WI38 (cell line): Measurements from ENCODE around the gene TTL.
A peak's percentile ranks its signal among the peaks of the same experiment; 100 is the strongest.

Experiments used
- H3K4me3 ChIP-seq: 2 replicates; pipeline ENCODE4 v1.5.1; 2011; ENCODE audit warnings: low read depth, mild to moderate bottlenecking, control low read depth, low read length
- TF ChIP-seq, protein P1 (sequence below): IDR thresholded peaks from 2 replicates; pipeline ENCODE4 v1.5.1; 2012; ENCODE audit warnings: low read depth, mild to moderate bottlenecking, control low read depth, low read length

The TTL gene

DNA sequence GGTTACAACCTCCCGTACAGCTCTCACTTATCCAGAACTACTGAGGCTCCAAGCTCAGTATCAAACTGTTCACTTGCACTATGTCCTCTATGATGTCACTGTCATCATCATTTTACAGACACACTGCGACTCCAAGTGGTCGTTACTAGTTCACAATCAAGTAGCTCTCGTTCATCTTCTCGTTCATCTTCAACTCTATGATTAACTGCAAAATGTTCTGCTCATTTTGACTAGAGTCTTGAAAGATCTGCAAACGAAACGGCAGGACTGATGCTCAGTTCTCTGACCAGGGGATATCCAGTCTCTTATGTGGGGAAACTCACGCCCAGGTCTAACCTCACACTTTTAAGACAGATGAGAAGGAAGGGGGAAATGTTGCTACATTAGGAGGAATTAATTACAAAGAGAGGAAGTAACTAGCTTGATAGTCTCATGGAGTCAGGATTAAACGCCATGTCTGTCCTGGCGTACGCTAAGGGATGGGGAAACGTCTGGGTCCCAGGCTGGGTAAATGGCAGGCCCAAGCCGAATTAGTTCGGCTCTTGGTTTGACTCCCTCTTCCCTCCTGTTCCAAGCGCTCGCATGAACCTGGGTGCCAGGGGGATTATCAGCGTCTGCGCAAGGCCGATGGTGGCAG, 101.7 kb downstream of the TTL start:
- H3K4me3 ChIP-seq: peak overlapping the region; percentile 80
- TF ChIP-seq, protein P1, sequence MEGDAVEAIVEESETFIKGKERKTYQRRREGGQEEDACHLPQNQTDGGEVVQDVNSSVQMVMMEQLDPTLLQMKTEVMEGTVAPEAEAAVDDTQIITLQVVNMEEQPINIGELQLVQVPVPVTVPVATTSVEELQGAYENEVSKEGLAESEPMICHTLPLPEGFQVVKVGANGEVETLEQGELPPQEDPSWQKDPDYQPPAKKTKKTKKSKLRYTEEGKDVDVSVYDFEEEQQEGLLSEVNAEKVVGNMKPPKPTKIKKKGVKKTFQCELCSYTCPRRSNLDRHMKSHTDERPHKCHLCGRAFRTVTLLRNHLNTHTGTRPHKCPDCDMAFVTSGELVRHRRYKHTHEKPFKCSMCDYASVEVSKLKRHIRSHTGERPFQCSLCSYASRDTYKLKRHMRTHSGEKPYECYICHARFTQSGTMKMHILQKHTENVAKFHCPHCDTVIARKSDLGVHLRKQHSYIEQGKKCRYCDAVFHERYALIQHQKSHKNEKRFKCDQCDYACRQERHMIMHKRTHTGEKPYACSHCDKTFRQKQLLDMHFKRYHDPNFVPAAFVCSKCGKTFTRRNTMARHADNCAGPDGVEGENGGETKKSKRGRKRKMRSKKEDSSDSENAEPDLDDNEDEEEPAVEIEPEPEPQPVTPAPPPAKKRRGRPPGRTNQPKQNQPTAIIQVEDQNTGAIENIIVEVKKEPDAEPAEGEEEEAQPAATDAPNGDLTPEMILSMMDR: no peak

DNA sequence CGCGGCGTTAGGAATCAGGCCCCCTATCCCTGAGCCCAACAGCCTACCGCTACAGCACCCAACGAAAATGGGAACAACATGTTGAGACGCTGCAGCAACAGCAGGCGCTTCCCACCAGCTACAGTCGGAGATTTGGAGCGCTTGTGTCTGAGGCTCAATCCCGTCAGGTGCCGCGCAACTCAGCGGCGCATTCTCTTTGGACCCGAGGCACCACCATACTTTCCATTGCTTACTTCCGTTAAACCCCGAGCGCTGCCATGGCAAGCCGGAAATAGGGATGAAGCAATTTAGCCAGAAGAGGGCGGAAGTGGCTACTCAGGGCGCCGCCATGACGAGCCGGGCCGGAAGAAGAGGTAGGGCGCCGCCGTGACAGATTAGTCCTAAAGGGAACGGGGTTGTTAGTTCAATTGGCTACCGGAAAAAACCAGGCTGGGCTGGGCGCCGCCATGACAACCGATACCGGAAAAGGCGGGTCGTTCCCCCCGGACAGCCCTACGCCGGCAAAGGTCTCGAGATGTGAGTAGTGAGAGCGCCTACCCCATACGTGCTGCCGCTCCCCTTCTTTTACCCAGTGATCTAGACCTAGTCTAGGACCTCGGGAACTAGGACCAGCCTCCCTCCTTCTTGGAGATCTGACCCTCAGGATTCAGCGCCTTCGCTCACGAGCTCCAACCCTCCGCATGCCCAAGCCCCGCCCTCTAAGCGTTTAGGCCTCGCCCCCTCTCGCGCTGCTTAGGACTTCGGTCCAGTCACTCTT, 102.4 kb downstream of the TTL start, which contains the start of gene CHCHD5:
Gene CHCHD5, plus strand, starts transcription at position 476 of the 757 bp plus-strand sequence. Its CDS starts 39 bp downstream, at position 515.
- TF ChIP-seq, protein P1: no peak
- peak within 1 kb of the TSS; percentile 80 for H3K4me3 ChIP-seq

DNA sequence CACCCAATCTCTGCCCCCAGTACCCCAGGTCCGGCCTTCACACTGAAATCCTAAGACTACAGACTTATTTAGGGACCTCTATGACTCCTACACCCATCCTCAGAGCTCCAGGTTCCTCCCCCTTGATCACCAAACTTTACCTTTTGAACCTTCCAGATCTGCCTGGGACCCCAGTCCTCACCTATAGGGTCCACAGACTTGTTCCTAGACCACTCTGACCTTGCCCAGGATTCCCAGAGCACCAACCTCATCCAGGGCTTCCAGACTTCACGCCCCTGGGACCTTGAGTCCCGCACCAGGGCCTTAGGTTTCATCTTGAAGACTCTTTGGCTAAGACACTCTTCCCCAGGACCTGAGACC, 102.9 kb downstream of the TTL start:
- TF ChIP-seq, protein P1: no peak
- H3K4me3 ChIP-seq: peak overlapping the region; percentile 80

DNA sequence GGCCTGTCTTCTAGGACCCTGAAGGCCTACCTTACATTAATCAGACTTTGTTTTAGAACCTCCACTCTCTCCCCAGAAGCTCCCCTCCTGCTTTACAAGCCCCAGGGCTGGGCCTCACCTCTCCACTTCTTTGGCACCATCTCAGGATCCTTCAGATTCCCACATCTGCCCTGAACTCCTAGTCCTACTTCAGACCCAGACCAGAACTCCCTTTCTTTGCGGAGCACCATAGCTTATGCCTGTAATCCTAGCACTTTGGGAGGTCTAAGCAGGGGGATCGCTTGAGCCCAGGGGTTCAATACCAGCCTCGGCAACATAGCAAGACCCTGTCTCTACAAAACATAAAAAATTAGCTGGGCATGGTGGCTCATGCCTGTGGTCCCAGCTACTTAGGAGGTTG, 103.4 kb downstream of the TTL start:
- peak overlapping the region; percentile 80; the same call in 1 of the 2 replicates for H3K4me3 ChIP-seq
- TF ChIP-seq, protein P1: no peak

DNA sequence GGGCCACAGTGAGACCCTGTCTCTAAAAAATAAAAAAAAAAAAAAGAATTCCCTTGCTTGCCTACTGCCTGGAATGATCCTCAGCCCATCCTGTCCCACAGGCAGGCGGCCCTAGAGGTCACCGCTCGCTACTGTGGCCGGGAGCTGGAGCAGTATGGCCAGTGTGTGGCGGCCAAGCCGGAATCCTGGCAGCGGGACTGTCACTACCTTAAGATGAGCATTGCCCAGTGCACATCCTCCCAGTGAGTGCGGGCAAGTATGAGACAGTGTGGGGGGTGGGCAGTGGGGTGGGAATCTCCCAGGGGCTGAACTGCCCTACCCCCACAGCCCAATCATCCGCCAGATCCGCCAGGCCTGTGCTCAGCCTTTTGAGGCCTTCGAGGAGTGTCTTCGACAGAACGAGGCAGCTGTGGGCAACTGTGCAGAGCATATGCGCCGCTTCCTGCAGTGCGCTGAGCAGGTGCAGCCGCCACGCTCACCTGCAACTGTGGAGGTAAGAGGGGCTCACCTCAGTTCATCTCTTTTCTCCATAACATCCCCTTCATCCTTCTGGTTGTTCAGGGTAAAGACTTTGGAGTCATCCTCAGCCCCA, 104.0 kb downstream of the TTL start:
- no peak overlapping the region for H3K4me3 ChIP-seq
- TF ChIP-seq, protein P1: no peak

DNA sequence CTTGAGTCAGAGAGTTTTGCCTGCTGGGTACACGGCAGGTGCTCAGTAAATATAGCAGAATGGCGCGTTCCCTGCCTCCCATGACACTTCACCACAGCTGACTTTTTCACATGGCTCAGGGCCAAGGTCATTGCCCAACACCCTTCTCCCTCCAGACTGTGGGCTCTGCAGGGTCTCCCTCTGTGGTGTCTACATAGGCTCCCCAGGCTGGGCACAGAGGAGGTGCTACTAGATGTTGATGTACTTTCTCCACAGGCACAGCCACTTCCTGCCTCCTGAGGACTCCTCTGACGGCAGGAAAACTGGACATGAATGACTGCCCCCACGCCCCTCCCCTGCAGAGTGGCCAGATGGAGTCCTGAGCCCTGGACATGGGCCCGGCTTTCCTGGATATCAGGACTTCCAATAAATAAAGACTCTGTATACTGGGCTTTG, 106.7 kb downstream of the TTL start:
- no peak overlapping the region for H3K4me3 ChIP-seq
- TF ChIP-seq, protein P1: no peak
